Thyroid gland (tissue), 4 donors: Measurements from ENCODE around the gene HSD17B12.

Experiments
- POLR2A ChIP-seq, 2 donors: fragments of 450-650 bp; IDR thresholded peaks; one replicate each; pipeline ENCODE4 v1.6.1; 2017; ENCODE audit warnings: antibody characterized with exemption in 2 of 2, mild to moderate bottlenecking in 2 of 2, moderate library complexity in 1 of 2
- TF ChIP-seq, protein P1 (sequence below), 6 experiments: fragments of 200-600 bp in 3 of 6; fragments of 450-650 bp in 3 of 6; sonication (generic) in 3 of 6; IDR thresholded peaks; one replicate each; pipeline ENCODE4 v1.5.1; 2016 to 2019; ENCODE audit warnings: antibody characterized with exemption in 6 of 6, mild to moderate bottlenecking in 2 of 6, inconsistent platforms in 1 of 6, moderate library complexity in 1 of 6

DNA sequence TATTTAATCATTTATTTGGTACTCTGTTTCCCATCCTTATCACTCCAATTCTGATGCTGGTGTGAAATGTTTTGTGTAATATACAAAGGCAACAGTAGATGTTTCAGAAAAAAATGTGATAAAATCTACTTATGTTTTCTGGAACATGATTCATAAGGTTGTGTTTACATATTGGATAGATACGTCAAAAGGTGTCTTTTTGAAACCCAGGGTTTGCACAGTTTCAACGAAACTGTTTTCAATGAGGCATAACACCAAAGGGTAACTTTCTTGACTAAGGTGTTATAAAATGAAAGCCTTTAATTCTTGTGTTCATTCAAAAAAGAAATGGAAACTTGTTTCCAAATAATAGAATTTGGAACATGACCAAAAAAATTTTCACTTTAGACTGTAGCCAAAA, 33.8 kb upstream of the HSD17B12 start:
- TF ChIP-seq, protein P1, sequence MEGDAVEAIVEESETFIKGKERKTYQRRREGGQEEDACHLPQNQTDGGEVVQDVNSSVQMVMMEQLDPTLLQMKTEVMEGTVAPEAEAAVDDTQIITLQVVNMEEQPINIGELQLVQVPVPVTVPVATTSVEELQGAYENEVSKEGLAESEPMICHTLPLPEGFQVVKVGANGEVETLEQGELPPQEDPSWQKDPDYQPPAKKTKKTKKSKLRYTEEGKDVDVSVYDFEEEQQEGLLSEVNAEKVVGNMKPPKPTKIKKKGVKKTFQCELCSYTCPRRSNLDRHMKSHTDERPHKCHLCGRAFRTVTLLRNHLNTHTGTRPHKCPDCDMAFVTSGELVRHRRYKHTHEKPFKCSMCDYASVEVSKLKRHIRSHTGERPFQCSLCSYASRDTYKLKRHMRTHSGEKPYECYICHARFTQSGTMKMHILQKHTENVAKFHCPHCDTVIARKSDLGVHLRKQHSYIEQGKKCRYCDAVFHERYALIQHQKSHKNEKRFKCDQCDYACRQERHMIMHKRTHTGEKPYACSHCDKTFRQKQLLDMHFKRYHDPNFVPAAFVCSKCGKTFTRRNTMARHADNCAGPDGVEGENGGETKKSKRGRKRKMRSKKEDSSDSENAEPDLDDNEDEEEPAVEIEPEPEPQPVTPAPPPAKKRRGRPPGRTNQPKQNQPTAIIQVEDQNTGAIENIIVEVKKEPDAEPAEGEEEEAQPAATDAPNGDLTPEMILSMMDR (IDR thresholded peaks at IDR 0.05), result no peak
- TF ChIP-seq POLR2A (IDR thresholded peaks at IDR 0.05), result no peak
